Neural crest cell (in vitro differentiated cells): Measurements from ENCODE around the gene GPX6. TPM values are rescaled to one million over a fixed set of nuclear protein-coding genes. Genes with fewer than 3 reads are reported as not detected.

Experiments used
- DNase-seq: peaks from one replicate; pipeline ENCODE4 v3.0.0; 2021; ENCODE audit warnings: low read depth, mixed read lengths, low spot score
- H3K27ac Mint-ChIP-seq: one replicate; pipeline ENCODE4 v1.8.0; 2021; ENCODE audit warnings: mild to moderate bottlenecking, mixed read lengths; ENCODE audit not compliant: unreplicated experiment
- H3K27me3 Mint-ChIP-seq: 2 replicates; pipeline ENCODE4 v1.8.0; 2021; ENCODE audit warnings: low read depth, mild to moderate bottlenecking, mixed read lengths
- H3K36me3 Mint-ChIP-seq: 2 replicates; pipeline ENCODE4 v1.8.0; 2021; ENCODE audit warnings: low read depth, mild to moderate bottlenecking, mixed read lengths
- H3K4me1 Mint-ChIP-seq: 2 replicates; pipeline ENCODE4 v1.8.0; 2021; ENCODE audit warnings: mixed read lengths
- H3K4me3 Mint-ChIP-seq: one replicate; pipeline ENCODE4 v1.8.0; 2021; ENCODE audit warnings: mild to moderate bottlenecking, mixed read lengths
- H3K9me3 Mint-ChIP-seq: 2 replicates; pipeline ENCODE4 v1.8.0; 2021; ENCODE audit warnings: mixed read lengths
- long read RNA-seq: library from polyadenylated mRNA; unstranded; transcript quantifications from one replicate; pipeline ENCODE4 v2.0.0, GENCODE V29; 2020
- total RNA-seq: library from RNA; stranded (reverse); gene quantifications from 2 replicates; pipeline ENCODE4 v1.2.1, GENCODE V29; 2021
- TF ChIP-seq, protein P1 (sequence below): fragments of 200-600 bp; sonication (generic); conservative IDR thresholded peaks from 2 replicates; pipeline ENCODE4 v1.5.0; 2021; ENCODE audit warnings: antibody characterized with exemption, mild to moderate bottlenecking

Gene GPX6, protein sequence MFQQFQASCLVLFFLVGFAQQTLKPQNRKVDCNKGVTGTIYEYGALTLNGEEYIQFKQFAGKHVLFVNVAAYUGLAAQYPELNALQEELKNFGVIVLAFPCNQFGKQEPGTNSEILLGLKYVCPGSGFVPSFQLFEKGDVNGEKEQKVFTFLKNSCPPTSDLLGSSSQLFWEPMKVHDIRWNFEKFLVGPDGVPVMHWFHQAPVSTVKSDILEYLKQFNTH
- total RNA-seq, result not detected in 2 replicates
- long read RNA-seq, result 0 reads

DNA sequence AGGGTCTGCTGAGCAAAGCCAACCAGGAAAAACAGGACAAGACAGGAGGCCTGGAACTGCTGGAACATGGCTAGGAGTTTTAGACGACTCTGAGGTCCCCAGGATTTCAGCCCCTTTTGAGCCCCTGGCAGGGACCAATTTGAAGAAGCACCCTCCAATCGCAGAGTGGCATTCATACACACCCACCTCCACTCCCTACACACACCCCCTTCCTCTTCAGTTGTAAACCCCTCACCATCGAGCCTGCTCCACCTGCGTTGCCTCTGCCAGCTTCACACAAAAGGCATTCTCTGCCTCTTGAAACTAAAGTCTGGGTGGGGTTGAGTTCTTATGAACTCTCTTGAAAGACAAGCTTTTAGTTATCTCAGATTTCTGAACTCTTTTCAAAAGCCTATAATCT, at the start of gene GPX6:
Gene GPX6, minus strand, starts transcription at position 118 of the 400 bp plus-strand sequence. Its CDS starts 50 bp downstream, at position 68.
- H3K9me3 Mint-ChIP-seq, result no peaks in the 10 kb centered on the region

DNA sequence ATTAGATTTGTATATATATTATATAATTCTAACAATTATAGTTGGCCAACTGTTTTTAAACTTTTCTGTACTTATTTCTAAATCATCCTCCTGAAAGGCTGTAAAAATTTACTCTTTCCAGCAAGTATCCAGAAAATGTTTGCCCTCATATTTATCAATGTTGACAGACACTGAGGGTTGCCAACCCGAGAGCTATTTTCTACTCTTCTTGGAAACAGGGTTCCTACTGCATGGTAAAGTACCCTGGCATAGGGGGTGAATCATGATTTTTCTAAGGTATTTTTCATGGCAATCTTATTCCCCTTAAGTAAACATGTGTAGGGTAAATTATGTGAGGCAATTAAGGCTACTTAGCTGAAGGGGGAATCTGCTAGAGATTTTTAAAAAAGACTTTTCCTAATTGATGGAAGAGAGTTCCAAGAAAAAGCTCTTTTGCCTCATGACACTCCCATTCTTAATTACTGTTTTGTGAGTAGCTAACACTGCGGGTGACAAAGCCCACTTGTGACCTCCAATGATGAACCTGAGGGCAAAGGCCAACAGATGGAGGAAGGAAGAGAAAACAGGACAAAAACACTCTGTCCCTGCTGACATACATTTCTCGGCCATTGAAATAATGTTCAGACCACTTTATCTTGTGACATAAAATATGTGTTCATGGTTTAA, 48.0 kb upstream of the GPX6 start:
- H3K9me3 Mint-ChIP-seq, result no peaks in the 10 kb centered on the region
- TF ChIP-seq, protein P1, sequence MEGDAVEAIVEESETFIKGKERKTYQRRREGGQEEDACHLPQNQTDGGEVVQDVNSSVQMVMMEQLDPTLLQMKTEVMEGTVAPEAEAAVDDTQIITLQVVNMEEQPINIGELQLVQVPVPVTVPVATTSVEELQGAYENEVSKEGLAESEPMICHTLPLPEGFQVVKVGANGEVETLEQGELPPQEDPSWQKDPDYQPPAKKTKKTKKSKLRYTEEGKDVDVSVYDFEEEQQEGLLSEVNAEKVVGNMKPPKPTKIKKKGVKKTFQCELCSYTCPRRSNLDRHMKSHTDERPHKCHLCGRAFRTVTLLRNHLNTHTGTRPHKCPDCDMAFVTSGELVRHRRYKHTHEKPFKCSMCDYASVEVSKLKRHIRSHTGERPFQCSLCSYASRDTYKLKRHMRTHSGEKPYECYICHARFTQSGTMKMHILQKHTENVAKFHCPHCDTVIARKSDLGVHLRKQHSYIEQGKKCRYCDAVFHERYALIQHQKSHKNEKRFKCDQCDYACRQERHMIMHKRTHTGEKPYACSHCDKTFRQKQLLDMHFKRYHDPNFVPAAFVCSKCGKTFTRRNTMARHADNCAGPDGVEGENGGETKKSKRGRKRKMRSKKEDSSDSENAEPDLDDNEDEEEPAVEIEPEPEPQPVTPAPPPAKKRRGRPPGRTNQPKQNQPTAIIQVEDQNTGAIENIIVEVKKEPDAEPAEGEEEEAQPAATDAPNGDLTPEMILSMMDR, result no peak
- peaks cover 15% of the 10 kb centered on the region for H3K4me1 Mint-ChIP-seq
- no peak overlapping the region for H3K27ac Mint-ChIP-seq
- DNase-seq, result no peak
- no peaks in the 10 kb centered on the region for H3K27me3 Mint-ChIP-seq
- peak overlapping the region; percentile 2 for H3K4me3 Mint-ChIP-seq
- H3K36me3 Mint-ChIP-seq, result peaks cover 3% of the 10 kb centered on the region

More for the DNA sequence above, at the start of gene GPX6:
- H3K27me3 Mint-ChIP-seq, result peaks cover 23% of the 10 kb centered on the region
- H3K27ac Mint-ChIP-seq, result no peak within 1 kb of the TSS
- H3K4me3 Mint-ChIP-seq, result no peak within 1 kb of the TSS
- no peak for DNase-seq
- no peaks in the 10 kb centered on the region for H3K36me3 Mint-ChIP-seq
- TF ChIP-seq, protein P1, result no peak
- no peaks in the 10 kb centered on the region for H3K4me1 Mint-ChIP-seq

DNA sequence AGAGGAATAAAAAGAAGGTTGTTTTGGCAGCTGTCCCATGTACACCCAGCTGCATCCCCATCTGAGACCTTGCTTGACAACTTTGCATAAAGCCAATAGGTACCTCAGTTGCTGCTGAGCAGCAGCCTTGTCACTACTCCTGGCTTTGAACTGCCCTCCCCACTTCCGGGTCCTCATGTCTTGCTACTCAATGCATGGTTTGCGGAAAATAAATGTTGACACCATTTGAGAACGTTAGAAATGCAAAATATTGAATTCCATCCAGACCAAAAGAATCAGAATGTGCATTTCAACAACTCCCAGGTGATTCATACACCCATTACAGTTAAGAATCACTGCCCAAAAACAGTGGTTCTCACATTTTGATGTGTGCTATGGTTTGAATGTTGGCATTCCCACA, 43.0 kb upstream of the GPX6 start:
- TF ChIP-seq, protein P1, result no peak
- H3K27ac Mint-ChIP-seq, result no peak overlapping the region
- no peak for DNase-seq
- no peak overlapping the region for H3K4me3 Mint-ChIP-seq
- no peaks in the 10 kb centered on the region for H3K9me3 Mint-ChIP-seq
- no peaks in the 10 kb centered on the region for H3K36me3 Mint-ChIP-seq
- peaks cover 19% of the 10 kb centered on the region for H3K4me1 Mint-ChIP-seq
- H3K27me3 Mint-ChIP-seq, result no peaks in the 10 kb centered on the region

DNA sequence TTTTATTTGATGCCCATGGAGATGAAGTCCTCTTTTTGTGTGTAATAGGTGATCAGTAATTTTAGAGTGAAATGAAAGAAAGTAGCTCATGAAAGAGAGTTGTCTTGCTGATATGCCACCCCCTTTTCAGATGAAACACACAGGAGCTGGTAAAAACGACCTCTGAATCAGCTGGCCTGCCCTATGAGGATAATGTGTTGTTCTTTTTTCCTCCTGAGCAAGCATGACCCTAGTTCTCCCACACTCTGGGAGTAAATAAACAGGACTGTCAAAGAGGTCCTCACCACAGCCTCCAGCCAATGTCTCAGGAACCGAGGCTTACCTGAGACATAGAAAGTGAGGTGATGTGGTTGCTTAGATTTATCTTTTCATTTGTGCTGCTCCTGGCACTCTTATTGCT, 39.5 kb upstream of the GPX6 start:
- TF ChIP-seq, protein P1, result no peak
- H3K36me3 Mint-ChIP-seq, result no peaks in the 10 kb centered on the region
- H3K9me3 Mint-ChIP-seq, result no peaks in the 10 kb centered on the region
- no peak for DNase-seq
- peaks cover 21% of the 10 kb centered on the region for H3K4me1 Mint-ChIP-seq
- no peak overlapping the region for H3K27ac Mint-ChIP-seq
- H3K27me3 Mint-ChIP-seq, result peaks cover 11% of the 10 kb centered on the region
- H3K4me3 Mint-ChIP-seq, result no peak overlapping the region

DNA sequence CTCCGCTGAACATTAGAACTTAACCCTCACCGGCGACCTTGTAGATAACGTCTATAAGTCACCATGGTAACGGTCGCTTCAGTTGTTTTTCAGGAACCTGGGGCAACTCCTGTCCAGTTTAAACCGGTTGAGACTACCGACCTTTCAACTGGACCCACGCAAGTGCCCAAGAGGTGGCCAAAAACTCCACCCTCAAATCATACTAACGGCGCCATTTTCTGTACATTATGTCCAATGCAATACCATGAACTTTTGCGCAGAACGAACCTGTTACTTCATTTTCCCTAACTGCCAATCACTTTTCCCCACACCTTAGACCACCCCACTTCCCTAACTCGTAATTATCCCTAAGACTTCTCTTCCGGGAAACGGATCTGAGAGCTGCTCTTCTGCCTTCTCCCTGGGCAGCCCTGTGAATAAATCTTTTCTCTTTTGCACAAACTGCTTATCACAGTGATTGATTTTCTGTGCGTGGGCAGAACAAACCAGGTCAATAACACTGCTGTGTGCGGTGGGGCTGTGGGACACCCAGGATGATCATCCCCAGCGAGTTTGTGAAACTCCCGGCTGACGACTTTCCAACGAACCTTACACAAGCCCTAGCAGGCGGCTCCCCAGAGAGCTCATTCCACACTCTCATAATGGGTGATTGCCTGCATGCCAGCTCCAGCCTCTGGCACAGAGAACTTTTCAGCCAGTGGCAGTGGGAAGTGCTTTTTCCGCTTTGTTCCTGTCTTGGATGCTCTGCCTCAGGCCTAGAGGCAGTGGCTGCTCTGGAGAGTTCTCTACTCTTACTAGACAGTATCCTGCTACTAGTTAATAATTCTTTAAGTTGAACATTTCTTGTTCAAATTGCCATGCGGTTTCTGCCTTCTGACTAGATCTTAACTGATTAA, 38.6 kb upstream of the GPX6 start:
- peaks cover 11% of the 10 kb centered on the region for H3K27me3 Mint-ChIP-seq
- TF ChIP-seq, protein P1, result no peak
- H3K4me1 Mint-ChIP-seq, result peaks cover 21% of the 10 kb centered on the region
- DNase-seq, result no peak
- H3K9me3 Mint-ChIP-seq, result no peaks in the 10 kb centered on the region
- peak overlapping the region; percentile 24 for H3K27ac Mint-ChIP-seq
- peak overlapping the region; percentile 28 for H3K4me3 Mint-ChIP-seq
- no peaks in the 10 kb centered on the region for H3K36me3 Mint-ChIP-seq
